NCI-H510A treated with DMSO at 0.1 percent for 48 hours (cell line): Measurements from ENCODE around the gene PTPN4.
"Not testable (repeated sequence)": the region's sequence is repeated elsewhere in the genome, so short reads cannot be mapped to it uniquely, and the experiment has no call there.

ENCODE experiments used
- DNase-seq: peaks from one replicate; lab custom pipeline; 2025; lab: John Stamatoyannopoulos, UW

Gene PTPN4

GRCh38 chr2:120017201-120017600 is 257.5 kb downstream of the PTPN4 start:
- DNase-seq = no peak

DNA sequence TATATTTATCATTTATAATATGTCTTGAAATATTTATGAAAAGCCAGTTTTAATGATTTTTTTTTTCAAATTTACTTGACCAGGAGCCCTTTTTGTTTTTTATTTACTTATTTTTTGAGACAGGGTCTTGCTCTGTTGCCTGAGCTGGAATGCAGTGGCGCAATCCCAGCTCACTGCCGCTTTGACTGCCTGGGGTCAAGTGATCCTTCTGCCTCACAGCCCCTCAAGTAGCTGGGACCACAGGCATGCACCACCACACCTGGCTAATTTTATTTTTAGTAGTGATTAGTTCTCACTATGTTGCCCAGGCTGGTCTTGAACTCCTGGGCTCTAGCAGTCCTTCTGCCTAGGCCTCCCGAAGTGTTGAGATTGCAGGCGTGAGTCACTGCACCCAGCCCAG is 258.8 kb downstream of the PTPN4 start:
- DNase-seq = no peak

DNA sequence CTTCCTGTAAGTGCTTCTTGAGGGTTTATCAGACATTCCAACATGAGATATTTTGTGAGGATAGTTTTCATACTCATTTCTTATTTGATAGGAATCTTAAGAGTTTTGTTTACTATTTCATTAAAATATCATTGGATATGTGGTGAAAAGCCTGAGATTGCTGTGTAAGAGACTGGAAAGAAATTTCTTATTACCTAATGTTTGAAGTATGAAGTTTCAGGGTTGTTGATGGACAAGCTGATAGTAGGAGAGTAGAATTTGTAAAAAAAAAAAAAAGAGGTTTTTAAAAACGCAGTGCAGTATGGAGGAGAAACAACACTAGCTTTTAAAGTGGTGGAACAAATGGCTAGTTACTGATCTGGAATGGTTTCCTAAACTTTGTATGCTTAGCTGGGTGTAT is 260.8 kb downstream of the PTPN4 start:
- DNase-seq = no peak

- not testable (repeated sequence) for DNase-seq
Observed at GRCh38 chr2:120022505-120022904, 262.8 kb downstream of the PTPN4 start.

GRCh38 chr2:120026890-120027289 is 267.2 kb downstream of the PTPN4 start:
- no peak for DNase-seq

DNA sequence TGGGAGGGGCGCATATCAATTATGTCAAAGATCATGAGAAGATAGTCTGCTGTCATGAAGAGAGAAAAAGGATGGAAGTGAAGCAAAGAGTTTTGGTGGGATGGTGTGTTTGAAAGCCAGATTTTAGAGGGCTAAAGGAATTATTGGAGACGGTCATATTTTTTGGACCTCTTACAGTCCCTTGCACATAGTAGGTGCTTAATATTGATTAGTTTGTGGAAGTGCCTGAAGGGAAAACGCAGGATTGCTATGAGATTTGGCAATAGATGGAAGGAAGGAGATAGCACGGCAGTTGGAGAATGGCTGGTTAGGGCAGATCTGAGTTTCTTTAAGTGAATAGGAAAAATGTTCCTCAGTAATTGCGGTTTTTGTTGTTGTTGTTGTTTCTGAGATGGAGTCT is 269.1 kb downstream of the PTPN4 start:
- no peak for DNase-seq

- no peak for DNase-seq
Observed at GRCh38 chr2:120029672-120030640, 270.2 kb downstream of the PTPN4 start.

DNA sequence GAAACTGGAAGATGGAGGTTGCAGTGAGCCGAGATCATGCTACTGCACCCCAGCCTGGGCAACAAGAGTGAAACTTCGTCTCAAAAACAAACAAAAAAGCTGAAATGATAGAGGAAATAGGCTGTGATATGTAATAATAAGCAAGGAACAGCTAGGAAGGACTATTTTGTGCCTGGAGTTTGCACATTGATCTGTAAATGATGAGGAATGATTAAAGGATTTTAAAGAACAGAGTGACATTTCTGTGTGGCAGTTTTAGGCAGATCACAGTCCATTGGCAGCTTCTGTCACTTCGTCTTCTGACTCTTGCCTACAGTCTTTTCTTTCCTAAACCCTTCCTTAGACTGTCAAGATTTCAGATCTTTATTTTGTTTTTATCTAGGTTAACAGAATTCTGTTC is 272.6 kb downstream of the PTPN4 start:
- no peak for DNase-seq
